GM18508 (cell line): ENCODE measurements around the gene RTL10.

Experiments used
- ATAC-seq: cut with Tn5 transposase; IDR thresholded peaks from one replicate; pipeline ENCODE4 v1.9.1; 2021; ENCODE audit warnings: moderate number of reproducible peaks; ENCODE audit not compliant: insufficient read depth, unreplicated experiment

The RTL10 gene

DNA sequence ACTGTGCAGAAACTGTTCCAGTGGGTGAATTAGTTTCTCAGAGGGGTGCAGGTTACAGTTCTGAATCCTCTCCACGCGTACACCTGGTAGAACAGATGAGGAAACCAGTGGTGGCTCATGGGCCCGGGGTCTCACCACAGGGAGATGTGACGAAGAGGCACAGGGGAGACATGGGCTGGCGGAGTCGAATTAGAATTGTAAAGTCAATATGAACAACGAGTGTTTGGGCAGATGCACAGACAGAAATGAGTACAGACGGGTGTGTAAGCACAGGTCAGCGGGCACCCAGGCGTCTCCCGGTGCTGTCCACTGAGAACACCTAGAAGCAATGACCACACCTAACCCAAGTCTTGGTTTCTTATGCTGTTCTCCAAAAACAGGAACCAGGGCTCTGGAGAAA is 41.8 kb downstream of the RTL10 start:
- ATAC-seq: no peak

DNA sequence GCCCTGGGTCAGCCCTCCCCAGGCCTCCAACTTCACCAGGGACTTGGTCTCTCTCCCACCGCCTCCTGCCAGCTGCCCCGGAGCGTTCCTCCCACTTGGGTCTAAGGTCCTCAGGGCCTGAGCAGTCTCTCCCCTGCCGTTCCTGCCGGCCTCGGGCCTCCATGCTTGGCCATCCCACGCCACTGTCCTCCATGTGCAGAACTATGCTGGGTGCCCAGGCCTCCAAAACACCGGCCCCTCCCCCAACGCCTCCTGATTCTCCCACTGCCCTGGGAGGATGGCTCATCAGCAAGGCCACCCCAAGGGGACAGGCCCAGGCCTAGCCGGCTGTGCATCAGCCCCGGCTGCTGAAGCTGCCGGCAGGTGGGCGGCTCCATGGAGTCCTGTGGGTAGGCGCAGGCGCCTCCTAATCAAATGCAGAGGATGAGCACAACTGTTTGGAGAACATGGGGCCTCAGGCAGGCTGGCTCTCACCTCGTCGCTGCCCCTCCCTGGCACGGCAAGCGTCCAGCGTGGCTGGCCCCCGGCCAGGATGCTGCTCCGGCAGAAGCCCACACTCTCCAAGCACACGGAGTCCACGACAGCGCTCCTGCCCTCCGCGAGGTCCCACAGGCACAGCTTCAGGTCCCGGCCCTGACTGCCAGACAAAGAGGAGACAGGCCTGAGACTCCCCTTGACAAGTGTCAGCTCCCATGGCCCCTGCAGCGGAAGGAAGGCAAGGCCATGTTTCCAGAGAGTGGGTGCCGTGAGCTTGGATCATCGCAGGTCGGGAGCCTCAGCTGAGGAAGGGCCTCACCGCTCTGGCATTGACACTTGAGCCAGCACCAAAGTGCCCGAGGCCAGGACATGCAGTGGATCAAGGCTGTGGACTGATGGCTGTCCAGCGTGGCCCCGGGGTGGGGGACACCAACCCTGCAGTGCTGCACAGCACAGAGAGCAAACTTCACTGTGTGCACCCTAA is 42.6 kb downstream of the RTL10 start:
- ATAC-seq: no peak

DNA sequence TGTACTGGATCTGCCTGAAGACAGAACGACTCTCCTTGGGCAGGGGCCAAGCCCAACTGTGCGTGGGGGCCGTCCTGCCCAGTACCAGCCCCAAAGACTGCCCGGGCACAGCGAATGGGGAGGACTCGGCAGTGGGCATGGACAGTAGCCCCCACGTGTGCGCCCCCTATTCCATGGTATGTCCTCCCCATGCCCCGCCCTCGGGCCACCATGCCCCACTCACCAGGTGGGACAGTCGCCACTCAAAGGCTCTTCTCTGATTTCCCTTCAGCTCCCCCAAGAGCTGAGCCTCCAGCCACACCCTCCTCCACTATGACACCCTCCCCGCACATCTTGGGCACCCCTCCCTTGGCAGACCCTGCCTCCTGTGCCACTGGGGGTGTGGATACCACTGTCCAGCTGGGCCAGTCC is 43.5 kb downstream of the RTL10 start:
- ATAC-seq: no peak

DNA sequence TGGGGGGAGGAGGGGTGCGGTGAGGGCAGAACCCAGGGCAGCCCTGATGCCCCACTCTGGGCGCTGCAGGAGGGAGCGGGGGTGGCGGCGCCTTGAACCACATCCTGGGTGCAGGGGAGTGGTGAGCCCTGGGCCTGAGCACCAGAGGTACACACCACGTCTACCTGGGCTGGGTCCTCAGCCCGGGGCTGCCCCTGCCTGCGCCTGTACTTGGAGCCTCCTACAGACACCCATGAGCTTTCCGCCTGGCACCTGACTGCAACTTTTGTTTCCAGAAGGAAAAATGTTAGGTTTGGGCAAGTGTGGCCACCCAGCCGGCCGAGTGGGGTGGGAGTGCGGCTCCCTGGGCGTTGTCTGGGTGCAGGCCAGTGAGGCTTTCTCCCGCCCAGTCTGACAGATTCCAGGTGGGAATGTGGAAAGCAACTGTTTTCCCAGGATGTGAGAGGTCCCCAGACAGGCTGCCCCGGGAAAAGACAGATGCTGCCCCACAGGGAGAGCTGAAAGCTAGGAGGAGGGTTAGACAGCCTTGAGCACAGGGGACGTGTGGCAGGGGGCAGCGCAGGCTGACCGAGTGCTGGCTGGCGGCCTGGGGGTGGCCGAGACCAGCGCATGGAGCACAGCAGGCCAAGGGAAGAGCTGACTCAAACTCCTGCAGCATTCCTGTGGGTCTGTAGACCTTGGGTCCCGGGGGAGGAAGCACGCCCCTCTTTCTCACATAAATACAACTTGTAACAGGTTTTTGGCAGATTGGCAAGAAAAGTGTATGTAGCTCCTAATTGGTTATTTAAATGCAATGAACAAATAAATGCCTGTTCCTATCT is 44.1 kb downstream of the RTL10 start:
- no peak for ATAC-seq

DNA sequence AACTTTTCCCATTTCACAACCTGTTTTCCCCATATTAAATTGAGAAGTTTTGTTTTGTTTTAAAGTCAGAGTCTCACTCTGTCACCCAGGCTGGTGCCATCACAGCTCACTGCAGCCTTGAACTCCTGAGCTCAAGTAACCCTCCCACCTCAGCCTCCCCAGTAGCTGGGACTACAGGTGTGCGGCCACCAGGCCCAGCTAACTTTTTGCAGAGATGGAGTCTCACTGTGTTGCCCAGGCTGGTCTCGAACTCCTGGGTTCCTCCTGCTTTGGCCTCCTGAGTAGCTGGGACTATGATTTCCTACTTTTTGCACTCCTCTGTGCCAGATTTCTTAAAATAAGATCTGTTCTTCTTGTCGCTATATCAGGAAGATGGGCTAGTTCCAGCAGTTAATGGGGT is 44.9 kb downstream of the RTL10 start:
- ATAC-seq: no peak

DNA sequence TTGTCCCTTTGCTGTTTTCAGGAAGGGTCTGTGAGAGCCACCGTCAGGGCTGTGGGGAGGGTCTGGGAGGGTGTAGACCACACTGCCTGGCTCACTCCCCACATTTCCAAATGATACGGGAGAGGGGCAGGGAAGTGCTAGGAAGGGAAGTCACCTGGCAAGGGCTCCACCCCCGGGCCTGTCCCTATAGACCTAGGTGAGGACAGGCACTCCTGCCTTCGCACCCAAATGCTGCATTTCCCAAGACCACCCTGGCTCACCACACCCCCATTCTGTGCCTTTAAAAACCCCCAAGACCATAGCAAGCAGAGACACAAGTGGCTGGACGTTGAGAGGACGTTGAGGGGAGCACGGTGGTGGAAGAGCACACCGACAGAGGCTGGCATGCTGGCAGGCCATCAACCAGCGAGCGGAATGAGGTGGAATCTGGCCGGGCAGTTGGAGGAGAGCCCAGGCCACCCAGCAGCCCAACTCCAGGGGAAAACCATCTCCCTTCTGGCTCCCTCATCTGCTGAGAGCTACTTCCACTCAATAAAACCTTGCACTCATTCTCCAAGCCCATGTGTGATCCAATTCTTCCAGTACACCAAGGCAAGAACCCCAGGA is 45.7 kb downstream of the RTL10 start:
- ATAC-seq: no peak

DNA sequence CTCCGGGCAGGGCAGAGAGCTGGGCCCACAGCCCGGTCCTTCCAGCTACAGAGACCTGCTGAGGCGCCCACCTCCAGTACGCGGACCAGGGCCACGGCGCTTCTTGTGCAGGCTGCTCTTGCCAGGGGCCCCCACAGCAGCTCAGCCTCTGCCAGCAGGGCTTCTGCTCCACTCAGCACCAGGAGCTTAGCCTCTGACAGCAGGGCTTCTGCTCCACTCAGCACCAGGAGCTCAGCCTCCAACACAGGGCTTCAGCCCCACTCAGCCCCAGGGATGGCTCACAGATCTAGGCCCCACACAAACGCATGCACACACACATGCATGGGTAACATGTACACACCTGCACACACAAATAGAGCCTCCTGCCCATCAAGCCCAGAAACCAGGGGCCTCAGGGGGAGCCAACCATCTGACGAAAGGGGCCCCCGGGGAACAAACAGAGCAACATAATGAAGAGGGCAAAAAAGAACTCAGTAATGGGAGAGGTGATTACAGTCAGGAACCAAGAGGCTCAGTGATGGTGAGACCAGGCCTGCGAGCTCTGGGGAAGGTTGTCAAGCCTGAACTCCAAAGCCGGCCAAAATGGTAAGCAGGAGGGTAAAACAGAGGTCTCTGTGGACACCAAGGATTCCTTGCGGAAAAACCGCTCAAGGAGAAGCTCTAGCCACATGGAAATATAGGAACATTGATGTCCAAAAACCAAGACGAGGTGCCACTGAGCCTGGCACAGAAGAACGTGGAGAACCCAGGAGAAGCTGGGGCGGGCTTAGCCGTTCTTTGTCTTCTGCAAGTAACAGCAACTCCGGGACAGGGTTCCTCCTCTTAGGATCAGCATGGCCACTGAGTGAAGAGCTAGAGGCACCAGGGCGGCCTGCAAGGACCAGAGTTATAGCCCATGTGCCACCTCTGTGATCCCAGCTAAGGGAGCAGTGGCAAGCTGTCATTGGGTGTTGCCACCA is 46.5 kb downstream of the RTL10 start:
- ATAC-seq: no peak

DNA sequence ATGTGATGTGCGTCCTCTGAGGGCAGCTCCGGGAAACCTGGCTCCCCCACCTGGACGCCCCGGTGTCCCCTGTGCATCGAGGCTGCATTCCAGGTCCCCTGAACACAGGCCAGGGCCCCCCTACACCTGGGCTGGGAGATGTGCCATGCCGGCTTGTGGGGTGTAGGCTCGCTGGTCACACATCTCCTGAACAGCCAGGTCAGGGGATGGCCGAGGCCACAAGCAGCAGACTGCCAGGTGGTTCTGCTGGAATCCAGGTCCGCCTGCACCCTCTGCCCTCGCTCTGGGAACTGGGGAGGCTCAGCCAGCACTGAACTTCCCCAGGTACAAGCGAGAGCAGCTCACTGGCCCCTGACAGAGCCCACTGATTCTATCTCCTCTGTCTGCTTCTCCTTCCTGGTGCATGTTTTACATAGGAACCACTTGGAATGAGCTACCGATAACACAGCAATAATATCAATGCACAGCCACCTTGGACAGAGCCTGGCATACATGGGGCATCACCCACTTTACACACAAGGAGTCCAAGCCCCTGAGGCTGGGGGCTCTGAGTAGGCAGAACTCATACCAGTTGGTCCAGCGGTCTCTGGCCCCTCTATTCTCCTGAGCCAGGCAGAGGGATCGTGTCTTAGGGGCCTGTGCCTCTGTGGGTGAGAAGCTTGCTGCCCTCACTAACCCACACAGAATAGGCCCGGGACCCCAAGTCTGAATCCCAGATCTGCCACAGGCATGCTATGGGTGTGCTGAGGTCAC is 47.3 kb downstream of the RTL10 start:
- ATAC-seq: no peak

DNA sequence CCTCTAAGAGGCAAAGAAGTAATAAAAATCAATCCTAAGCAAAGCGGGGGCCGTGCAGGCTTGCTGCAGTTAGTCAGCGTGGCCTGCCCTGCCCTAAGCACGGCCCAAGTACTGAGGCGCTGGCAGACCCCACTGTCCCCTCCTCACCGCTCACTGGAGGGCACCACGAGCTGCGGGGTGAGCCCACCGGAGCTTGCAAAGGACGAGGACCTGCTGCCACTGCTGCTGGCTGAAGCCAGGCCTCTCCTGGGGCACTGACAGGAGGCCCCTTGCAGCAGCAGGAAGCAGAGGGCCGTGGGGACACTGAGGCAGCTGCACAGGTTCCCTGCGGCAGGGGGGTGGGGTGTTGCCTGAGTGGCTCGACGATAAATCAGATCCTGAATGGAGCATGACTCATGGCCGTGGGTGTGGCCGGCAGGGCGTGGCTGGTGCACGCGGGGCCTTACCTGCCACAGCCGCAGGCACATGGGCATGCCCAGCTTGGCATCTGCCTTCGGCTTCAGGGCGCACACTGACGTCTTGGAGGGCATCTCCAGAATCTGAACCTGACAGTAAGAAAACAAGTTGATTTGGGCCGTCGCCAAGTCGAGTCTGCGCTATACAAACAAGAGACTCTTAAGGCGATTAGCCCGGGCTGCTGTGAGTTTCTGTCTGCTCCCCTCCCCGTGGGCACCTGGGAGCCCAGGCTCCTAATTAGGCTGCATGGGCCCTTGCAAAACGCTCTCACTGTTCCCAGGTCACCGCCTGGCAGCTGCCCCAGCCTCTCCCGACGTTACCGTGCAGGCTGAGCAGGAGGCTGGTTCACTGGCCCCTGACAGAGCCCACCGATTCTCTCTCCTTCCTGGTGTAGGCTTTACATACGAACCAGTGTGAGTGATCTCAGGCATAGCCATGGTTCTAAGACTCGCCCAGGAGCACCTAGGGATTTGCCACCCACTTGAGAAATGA is 48.2 kb downstream of the RTL10 start:
- ATAC-seq: no peak

DNA sequence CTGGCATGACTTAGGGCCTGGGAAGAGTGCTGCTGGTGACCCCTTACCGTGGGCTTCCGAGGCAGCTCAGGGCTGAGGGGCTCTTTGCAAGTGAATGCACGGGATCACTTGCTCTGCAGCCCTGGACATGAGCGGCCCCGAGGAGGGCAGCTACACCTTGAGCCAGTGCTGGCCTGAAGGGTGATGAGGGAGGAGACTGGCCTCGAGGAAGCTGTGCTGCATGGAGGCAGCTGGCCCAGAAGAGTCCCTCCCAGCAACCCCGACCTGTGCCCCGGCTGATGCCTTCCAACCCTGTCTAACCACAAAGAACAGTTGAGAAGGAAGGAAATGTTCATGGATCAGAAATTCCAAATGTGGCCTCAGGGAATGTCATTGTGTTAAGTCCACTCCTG is 48.9 kb downstream of the RTL10 start:
- ATAC-seq: no peak
